NCI-H1105 treated with DMSO at 0.1 percent for 48 hours (cell line): ENCODE results near the gene EPAS1.

Source experiments
- DNase-seq: peaks from one replicate; lab custom pipeline; 2025; lab: John Stamatoyannopoulos, UW

Gene EPAS1

DNA sequence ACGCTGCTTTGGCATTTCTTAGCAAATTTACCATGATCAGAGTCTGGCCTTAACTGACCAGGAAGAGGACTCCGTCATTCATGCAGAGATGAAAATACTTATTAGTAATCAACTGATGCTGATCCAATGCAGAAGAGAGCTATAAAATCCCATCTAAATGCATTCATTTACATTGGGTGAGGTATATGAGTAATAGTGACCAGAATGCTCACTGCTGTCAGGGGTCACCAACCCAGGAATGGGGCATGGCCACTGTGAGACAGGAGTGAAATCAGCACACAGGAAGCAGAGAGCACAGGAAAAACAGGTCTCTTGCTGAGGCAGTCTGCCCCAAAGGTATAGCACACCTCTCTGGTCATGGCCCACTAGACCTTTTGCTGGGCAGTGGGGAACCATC is 114.0 kb downstream of the EPAS1 start:
- DNase-seq, result no peak

DNA sequence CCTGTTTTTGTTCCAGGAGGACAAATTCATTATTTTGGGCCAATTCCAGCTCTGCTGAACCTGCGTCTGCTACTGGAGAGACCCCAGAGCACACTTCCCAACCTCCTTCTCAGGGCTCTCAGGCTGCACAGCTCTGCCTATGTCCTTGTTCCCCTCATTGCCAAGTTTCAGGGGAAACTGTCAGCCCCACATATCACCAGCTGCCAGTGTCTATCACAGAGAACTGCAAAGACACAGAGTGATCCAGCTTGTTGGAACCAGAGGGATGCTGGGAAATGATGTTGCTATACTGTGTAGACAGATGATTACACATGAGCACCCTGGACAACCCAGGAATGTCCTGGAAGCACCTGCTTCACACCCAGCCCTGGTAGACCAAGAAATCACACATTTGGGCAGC is 114.8 kb downstream of the EPAS1 start:
- DNase-seq, result no peak

DNA sequence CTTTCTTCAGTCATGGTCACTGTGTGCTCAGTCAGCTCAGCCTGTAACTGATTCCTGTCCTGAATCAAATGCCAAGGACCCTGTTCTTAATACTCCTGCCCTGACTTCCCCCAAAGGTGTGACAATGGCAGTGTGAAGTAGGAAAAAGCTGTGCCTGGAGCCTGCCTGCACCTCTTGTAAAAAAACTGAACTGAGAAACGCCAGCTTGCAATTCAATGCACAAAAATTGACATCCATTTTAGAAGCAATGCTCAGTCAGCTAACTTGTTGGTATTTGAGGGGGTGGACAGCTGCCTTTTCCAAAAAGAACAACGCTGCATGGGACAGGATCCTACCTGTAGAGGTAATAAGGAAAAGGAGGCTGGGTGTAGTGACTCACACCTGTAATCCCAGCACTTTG is 115.9 kb downstream of the EPAS1 start:
- DNase-seq, result no peak

DNA sequence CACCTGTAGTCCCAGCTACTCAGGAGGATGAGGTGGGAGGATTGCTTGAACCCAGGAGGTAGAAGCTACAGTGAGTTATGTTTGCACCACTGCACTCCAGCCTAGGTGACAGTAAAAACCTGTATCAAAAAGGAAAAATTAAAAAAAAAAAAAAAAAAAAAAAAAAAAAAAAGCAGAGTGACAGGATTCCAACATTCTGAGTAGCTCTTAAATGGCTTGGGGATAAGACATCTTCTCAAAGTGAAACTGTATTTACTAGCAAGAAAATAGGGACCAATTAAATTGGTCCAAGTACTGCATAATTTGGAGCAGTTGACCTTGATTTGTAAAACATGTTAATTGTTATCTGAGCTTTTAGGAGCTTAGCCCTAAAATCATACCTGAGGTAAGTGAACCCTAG is 116.4 kb downstream of the EPAS1 start:
- no peak for DNase-seq

DNA sequence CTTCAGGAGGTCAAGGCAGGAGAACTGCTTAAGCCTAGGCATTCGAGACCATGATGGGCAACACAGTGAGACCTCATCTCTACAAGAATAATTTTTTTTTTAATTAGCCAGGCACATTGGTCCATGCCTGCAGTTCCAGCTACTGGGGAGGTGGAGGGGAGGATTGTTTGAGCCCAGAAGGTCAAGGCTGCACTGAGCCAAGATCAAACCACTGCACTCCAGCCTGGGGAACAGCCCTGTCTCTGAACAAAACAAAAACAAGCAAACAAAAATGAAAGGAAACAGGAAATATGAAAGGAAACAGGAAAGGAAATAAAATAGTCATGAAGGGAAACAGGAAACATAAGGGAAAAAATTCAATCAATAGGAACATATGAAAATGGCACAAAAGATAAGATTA is 117.5 kb downstream of the EPAS1 start:
- DNase-seq, result no peak

DNA sequence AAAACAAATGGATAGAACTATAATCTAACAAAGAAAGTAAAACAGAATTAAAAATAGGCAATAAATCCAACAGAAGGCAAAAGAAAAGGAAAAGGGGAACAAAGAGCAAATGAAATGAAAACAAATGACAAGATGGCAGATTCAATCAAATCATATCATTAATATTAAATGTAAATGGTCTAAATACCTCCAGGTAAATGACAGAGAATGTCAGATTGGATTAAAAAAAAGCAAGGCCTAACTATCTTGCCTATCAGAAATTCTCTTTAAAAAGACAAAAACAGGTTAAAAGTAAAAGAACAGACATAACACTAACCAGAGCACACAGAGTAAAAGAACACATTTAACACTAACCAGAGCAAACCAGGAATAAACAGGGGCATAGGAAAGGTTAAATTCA is 119.1 kb downstream of the EPAS1 start:
- DNase-seq, result no peak

DNA sequence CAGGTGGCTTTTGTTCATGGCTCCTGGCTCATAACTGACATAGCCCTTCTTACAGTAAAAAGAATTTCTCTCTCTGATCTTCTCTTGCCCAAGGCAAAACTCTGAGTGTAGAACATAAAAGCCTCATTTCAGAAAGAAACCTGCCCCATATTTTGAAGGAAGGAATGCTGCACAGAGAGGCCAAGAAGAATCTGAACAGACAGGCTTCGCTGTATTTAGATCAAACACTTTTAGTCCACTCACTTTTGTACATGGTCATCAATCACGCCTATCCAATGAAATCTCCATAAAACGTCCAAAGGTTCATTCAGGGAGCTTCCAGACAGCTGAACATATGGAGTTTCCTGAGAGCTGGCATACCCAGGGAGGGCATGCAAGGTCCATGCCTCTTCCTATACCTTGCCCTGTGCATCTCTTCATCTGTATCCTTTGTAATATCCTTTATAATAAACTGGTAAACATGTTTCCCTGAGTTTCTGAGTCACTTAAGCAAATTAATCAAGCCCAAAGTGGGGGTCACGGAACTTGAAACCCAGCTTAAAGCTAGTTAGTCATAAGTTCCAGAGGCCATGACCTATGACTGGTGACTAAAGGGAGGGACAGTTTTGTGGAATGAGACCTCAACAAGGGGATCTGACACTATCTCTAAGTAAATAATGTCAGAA is 119.7 kb downstream of the EPAS1 start:
- DNase-seq, result no peak

DNA sequence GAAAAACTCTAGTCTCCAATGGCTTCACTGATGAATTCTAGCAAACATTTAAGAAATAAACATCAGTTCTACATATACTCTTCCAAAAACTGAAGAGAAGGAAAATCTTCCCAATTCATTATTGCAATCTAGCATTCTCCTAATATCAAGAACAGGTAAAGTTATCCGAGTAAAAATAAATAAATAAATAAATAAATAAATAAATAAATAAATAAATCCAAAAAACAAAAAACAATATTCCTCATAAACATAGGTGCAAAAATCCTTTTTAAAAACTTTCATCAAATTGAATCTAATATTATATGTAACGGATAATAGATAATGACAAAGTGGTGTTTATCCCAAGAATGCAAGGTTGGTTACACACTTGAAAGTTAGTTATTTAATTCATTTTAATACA is 123.7 kb downstream of the EPAS1 start:
- no peak for DNase-seq

DNA sequence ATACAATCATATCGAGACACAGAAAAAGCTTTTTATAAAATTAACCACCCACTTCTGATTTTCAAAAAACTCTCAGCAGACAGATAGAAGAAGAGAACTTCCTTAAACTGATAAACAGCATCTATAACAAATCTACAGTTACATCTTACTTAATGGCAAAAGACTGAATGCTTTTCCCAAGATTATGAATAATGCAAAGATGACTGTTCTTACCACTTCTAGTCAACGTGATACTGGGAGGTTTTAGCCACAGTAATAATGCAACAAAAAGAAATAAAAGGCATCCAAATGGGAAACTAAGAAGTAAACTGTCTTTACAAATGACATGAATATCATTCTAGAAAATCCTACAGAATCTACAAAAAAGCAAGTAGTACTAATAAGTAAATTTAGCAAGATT is 124.2 kb downstream of the EPAS1 start:
- no peak for DNase-seq

DNA sequence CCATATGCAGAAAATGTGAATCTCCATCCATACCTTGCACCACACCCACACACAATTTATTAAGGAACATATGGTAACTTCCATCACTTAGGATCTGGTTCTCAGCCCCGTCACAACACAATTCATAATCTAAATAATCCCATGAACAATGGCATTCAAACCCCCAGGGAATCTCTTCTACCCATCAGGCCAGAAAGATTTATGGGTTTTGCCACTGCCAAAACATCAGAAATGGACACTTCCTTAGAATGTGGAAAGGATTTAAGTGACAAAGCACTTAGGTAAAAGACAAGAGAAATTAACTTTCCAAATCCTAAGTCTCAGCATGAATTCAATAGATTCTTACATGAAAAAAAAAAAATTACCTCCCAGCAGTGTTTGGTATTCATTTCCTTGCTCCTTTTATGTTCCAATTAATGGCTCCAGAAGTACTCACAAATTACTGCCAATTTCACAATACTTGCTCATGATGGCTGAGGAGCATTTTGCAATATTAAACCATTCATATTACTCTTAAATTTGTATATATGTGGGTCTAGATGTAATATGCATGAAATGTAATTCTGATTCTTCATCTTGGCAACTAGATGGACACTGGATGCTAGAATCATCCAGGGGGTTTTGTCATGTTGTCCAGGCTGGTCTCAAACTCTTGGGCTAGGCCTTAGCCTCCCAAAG is 125.6 kb downstream of the EPAS1 start:
- DNase-seq, result no peak

DNA sequence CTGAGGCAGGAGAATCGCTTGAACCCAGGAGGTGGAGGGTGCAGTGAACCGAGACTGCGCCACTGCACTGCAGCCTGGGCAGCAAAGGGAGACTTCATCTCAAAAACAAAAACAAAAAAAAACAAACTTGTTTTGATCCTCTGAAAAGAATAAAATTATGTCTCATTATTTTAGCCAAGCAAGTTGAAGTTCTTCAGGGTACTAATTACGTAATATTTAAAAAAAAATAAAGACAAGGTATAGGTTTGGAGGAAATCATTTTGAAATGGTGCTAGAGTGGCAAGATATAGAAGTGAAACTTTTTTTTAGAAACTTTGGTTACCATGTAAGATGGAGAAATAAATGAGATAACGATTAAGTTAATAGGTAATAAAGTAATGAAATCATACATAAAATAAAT is 127.7 kb downstream of the EPAS1 start:
- no peak for DNase-seq

DNA sequence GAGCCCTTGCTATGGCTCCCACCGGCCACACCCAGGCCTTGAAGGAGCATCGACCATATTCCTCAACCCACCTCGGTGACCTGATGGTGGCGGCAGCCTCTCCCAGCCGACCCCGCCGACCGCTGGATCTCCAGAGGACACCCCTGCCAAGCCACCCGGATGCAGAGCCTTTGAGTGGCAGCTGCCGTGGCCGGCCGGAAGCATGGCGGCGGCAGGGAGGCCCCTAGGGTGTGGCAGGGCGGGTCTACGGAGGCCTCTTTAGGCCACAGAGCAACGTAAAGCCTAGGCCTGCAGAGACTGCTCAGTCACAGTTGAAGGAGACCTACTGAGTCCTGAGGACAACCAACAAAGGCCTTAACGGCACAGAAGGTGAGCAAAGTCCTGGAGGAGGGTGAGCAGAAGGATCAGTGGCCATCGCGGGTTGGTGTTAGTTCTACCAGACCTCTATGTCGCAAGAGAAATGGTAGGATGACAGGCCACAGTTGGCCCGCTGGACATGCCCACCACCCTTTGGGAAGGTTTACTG is 131.8 kb downstream of the EPAS1 start:
- no peak for DNase-seq

DNA sequence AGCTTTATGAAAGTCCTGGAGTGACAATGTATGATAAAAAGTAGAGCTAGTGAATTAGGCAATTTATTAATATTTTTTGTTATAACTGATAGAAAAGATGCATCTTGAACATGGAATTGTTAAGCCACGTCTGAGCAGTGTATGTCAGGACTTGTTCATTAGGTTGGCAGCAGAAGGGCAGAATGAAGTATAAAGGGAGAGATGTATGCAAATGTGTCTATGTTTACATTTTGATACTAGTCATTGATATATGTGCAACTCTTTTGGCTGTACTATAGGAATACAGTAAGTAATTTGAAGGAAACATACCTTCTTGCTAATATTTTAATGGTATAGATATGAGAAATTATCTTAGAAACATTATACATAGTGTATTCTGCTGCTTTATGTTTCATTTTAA is 133.2 kb downstream of the EPAS1 start:
- DNase-seq, result no peak

DNA sequence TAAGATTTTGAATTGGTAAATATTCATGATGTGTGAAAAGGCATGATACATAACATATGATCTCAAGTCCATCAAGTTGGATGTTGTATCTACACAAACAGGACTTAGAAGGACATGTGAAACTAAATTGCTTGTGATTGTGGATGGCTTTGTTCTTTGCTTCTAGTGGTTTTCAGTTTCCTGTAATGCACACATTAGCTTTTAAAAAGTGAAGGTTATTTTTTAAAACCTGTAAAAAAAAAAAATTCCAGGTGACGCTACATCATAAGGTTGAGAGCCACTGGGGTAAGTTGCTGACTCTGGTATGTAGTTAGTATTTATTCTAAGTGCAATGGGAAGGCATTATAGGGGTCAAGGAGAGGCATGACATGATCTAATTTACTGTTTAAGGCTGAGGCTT is 133.8 kb downstream of the EPAS1 start:
- no peak for DNase-seq

DNA sequence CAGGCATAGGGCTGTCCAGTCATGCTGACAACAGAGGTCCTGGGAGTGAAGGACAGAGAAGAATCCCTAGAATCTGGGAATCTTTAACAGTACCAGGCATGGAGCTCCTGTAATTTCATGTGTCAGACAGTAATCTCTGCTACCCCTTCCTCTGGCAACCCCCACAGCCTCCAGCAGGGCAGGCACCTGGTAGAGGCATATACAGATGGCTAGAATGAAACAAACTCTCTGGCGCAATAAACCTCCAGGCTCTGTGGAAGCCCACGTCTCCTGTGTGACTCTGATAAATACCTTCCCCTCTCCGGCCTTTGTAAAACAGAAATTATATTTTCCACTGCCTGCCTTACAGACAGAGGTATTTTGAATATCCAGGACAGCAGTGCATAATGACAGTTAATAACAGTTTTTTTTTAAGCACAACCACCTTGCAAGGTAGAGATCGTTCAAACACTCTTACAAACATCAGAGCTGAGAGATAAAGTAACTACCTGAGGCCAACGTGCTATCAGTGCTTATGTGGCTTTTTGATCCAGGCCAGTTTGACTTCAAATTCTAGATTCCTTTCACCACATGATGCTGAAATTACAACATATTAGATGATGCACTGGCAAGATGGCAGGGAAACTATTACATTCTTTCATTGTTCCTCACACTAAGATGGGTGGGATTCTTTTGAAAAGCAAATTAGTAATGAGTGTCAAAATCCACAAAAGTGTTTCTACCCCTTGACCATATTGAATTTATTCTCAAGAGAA is 134.5 kb downstream of the EPAS1 start:
- DNase-seq, result no peak

DNA sequence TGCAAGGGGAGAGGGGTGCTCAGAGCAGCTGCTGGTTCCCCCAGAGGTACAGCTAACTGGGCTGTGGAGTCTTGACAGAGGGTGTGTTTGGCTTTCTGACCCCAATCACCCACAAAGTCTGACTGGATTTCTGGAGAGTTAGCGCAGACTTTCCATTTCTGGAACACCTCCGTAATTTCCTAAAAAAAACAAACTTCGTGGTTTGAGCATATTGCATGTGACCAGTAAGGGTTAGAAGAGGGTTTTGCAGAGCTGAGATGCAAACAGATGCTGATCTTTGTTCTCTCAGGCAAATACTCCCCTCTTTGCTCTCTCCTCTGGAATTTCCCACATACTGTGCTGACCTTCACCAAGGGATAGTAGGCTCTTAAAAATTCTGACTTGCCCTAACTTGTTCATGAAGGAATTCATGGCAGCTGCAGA is 137.7 kb downstream of the EPAS1 start:
- DNase-seq, result no peak

DNA sequence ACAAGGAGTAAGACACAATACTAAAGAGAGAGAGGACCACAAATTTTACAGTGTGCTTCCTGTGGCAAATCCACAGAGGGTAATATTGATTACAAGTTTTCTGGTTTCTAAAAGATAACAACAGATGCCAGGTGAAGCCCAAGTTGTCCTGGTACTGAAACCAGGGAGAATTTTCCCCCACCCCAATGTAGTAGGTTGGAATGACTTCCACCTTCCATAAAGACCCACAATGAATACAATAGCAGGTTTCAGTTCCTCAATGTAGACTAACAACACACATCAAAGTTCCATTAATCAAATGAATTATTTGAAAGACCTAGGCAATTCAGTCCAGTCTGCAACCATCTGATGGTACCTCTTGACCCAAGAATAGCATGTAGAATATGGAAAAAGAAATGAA is 138.1 kb downstream of the EPAS1 start:
- DNase-seq, result no peak

DNA sequence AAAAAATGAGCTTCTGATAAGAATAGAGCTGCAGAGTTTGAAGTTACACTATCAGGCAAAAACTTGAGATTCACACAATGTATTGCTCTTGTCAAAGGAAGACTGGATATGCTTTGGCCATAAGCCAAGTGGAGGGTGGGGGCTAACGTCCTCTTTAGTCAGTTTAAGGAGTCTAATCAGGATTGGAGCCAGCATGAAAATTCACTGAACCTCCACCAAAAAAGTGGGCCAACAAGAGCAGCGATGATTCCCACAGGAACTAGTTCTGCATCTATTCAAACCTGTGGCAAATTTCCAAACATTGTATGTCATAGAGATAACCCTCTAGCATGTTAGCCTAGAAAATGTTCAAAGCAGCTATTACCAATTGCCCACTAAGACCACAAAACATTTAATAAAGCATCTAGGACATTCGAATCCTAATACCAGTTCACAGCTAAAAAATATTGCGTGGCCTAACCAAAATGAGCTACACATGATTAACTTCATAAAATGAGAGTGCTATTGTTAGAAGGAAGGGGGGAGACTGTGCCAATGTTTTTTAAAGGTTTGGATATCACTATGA is 138.7 kb downstream of the EPAS1 start:
- no peak for DNase-seq
